ENCODE data around the gene ADARB1. TPM values are rescaled to one million over a fixed set of nuclear protein-coding genes. Genes with fewer than 3 reads are reported as not detected.
"Not testable (repeated sequence)": the region's sequence is repeated elsewhere in the genome, so short reads cannot be mapped to it uniquely, and the experiment has no call there.

The ADARB1 gene
- total RNA-seq, 3 donors from 2014 or later (not counting 1 experiment from before 2014, with no cell fraction given) = 20.7 to 28.0 (median 26.6) TPM

DNA sequence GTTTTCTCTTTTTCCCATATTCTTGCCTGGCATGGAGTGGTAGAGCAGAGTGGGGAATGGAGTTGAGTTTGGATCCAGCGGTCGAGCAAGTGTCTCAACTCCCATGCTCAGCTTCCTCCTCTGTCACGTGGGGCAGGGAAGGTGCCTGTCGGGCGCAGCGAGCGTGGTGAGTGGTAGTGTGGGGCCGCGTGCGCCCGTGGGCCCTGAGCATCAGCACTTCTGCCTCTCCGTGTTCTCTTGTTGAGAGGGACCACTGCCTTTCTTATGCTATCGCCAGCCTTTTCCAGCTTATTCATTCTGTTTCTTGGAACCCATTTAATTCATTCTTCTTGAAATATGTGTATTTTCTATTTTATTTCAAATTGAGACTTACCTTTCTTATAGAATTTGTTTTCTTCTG, 65.1 kb downstream of the ADARB1 start:
- no peaks in the 10 kb centered on the region for H3K9me3 Mint-ChIP-seq
- Histone ChIP-seq H3K27me3 (ENCODE audit: control insufficient read depth, insufficient read depth, low read length) (no peaks in the 10 kb centered on the region), H3K36me3 (ENCODE audit: control insufficient read depth, insufficient read depth, low read length) (peaks cover 2% of the 10 kb centered on the region), H3K27ac (ENCODE audit: low read length) (no peak overlapping the region), H3K9me3 (ENCODE audit: control insufficient read depth, insufficient read depth, low read length) (no peaks in the 10 kb centered on the region), H3K4me1 (ENCODE audit: control insufficient read depth, insufficient read depth, low read length) (peaks cover 5% of the 10 kb centered on the region), H3K4me3 (ENCODE audit: low read length) (no peak overlapping the region)
- H3K27me3 Mint-ChIP-seq (ENCODE audit: low read depth in 2 of 2) = peaks cover 0 to 2% of the 10 kb centered on the region in 2 donors
- H3K36me3 Mint-ChIP-seq = no peaks in the 10 kb centered on the region
- no peak overlapping the region for H3K4me3 Mint-ChIP-seq
- no peak for DNase-seq
- peaks cover 6 to 9% of the 10 kb centered on the region in 2 donors for H3K4me1 Mint-ChIP-seq
- intact Hi-C loops (cut with micrococcal nuclease) = no loop called here
- no peak for ATAC-seq
- 96% methylated on average over 13 of the region's 13 CpGs for WGBS (ENCODE audit: insufficient coverage)
- TF ChIP-seq, protein P1, sequence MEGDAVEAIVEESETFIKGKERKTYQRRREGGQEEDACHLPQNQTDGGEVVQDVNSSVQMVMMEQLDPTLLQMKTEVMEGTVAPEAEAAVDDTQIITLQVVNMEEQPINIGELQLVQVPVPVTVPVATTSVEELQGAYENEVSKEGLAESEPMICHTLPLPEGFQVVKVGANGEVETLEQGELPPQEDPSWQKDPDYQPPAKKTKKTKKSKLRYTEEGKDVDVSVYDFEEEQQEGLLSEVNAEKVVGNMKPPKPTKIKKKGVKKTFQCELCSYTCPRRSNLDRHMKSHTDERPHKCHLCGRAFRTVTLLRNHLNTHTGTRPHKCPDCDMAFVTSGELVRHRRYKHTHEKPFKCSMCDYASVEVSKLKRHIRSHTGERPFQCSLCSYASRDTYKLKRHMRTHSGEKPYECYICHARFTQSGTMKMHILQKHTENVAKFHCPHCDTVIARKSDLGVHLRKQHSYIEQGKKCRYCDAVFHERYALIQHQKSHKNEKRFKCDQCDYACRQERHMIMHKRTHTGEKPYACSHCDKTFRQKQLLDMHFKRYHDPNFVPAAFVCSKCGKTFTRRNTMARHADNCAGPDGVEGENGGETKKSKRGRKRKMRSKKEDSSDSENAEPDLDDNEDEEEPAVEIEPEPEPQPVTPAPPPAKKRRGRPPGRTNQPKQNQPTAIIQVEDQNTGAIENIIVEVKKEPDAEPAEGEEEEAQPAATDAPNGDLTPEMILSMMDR (IDR thresholded peaks at IDR 0.05) = no peak
- no peak overlapping the region for H3K27ac Mint-ChIP-seq

DNA sequence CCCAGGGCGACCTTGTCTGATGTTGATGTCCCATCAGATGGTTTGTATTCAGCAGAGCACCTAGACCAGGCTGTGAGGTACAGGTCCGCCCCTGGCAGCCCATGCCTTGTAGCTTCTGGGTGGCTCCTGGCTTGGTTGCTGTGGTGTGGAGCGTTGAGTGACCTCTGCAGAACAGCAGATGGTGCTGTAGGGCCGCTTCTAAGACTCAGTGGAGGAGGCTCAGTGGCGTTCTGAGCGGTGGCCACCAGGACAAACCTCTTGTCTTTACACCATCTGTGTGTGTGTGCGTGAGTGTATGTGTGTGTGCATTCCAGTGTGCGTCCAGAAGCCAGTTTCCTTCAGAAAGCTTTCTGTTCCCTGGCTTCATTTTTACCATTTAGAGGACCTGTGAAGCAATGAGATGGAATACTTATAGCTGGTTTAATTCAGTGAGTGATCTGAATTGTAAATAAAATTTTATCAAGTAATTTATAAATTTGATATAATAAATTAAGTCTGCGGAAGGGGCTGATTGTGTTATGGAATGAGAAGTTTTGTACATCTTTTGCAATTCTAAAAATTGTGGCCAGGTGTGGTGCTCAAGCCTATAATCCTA, 66.1 kb downstream of the ADARB1 start:
- 36% methylated on average over 8 of the region's 9 CpGs for WGBS (ENCODE audit: insufficient coverage)
- H3K27me3 ChIP-seq (ENCODE audit: control insufficient read depth, insufficient read depth, low read length) = no peaks in the 10 kb centered on the region
- Mint-ChIP-seq H3K27me3 (ENCODE audit: low read depth in 2 of 2) (peaks cover 0 to 2% of the 10 kb centered on the region in 2 donors), H3K4me1 (peaks cover 6 to 9% of the 10 kb centered on the region in 2 donors), H3K9me3 (no peaks in the 10 kb centered on the region), H3K27ac (peak overlapping the region in 1 of 2 donors; percentile 42), H3K4me3 (no peak overlapping the region), H3K36me3 (no peaks in the 10 kb centered on the region)
- no peak overlapping the region for H3K4me3 ChIP-seq (ENCODE audit: low read length)
- no peak overlapping the region for H3K27ac ChIP-seq (ENCODE audit: low read length)
- no peaks in the 10 kb centered on the region for H3K9me3 ChIP-seq (ENCODE audit: control insufficient read depth, insufficient read depth, low read length)
- peak; percentile 93 to 98 (median 98) for ATAC-seq
- intact Hi-C loops (cut with micrococcal nuclease) = loop anchor here (1.0 kb wide), 2 partner anchors 152 to 299 kb away; no protein-coding TSS in a partner anchor
- TF ChIP-seq, protein P1 (IDR thresholded peaks at IDR 0.05) = peak; percentile 69
- H3K36me3 ChIP-seq (ENCODE audit: control insufficient read depth, insufficient read depth, low read length) = peaks cover under 1% of the 10 kb centered on the region
- DNase-seq = peak; percentile 61 to 80
- H3K4me1 ChIP-seq (ENCODE audit: control insufficient read depth, insufficient read depth, low read length) = peaks cover 5% of the 10 kb centered on the region

DNA sequence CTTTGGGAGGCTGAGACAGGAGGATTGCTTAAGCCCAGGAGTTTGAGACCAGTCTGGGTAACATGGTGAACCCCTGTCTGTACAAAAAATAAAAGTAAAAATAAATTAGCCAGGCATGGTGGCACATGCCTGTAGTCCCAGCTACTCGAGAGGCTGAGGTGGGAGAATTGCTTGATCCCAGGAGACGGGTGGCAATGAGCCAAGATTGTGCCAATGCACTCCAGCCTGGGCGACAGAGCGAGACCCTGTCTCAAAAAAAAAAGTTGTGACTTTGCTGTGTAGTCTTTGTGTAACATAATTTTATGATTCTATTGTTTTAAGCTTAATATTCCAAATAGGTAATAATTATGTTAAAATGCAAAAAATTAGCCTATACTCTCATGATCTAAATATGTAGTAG, 66.6 kb downstream of the ADARB1 start:
- H3K4me3 Mint-ChIP-seq; H3K4me3 ChIP-seq (ENCODE audit: low read length); H3K27me3 ChIP-seq (ENCODE audit: control insufficient read depth, insufficient read depth, low read length); H3K36me3 ChIP-seq (ENCODE audit: control insufficient read depth, insufficient read depth, low read length); H3K27ac ChIP-seq (ENCODE audit: low read length); DNase-seq; H3K4me1 Mint-ChIP-seq; H3K27me3 Mint-ChIP-seq (ENCODE audit: low read depth in 2 of 2); ATAC-seq; H3K9me3 ChIP-seq (ENCODE audit: control insufficient read depth, insufficient read depth, low read length); H3K36me3 Mint-ChIP-seq; H3K9me3 Mint-ChIP-seq; H3K27ac Mint-ChIP-seq; H3K4me1 ChIP-seq (ENCODE audit: control insufficient read depth, insufficient read depth, low read length): not testable (repeated sequence)
- WGBS (ENCODE audit: insufficient coverage) = 94% methylated on average over 4 of the region's 4 CpGs
- intact Hi-C loops (cut with micrococcal nuclease) = loop anchor here (1.0 kb wide), 2 partner anchors 151 to 298 kb away; no protein-coding TSS in a partner anchor

DNA sequence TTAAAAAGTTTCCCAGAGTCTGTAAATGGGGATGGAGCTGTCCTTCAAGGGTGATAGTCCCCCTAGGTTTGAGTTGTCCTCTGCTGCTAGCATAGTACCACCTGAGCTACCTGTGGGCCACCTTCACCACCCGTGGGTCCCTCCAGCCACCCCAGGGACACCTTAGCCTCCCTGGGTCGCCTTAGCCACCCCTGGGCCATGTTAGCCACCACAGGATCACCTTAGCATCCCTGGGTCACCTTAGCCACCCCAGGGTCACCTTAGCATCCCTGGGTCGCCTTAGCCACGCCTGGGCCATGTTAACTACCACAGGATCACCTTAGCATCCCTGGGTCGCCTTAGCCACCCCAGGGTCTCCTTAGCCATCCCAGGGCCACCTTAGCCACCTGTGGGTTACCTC, 67.1 kb downstream of the ADARB1 start:
- Histone ChIP-seq H3K4me3 (ENCODE audit: low read length) (no peak overlapping the region), H3K4me1 (ENCODE audit: control insufficient read depth, insufficient read depth, low read length) (peaks cover 5% of the 10 kb centered on the region), H3K27me3 (ENCODE audit: control insufficient read depth, insufficient read depth, low read length) (no peaks in the 10 kb centered on the region), H3K36me3 (ENCODE audit: control insufficient read depth, insufficient read depth, low read length) (peaks cover 4% of the 10 kb centered on the region), H3K9me3 (ENCODE audit: control insufficient read depth, insufficient read depth, low read length) (no peaks in the 10 kb centered on the region), H3K27ac (ENCODE audit: low read length) (no peak overlapping the region)
- no peak overlapping the region for H3K27ac Mint-ChIP-seq
- intact Hi-C loops (cut with micrococcal nuclease) = no loop called here
- 94% methylated on average over 5 of the region's 5 CpGs for WGBS (ENCODE audit: insufficient coverage)
- ATAC-seq = no peak
- no peak for DNase-seq
- H3K9me3 Mint-ChIP-seq = no peaks in the 10 kb centered on the region
- TF ChIP-seq, protein P1 (IDR thresholded peaks at IDR 0.05) = no peak
- H3K4me3 Mint-ChIP-seq = no peak overlapping the region
- peaks cover 0 to 2% of the 10 kb centered on the region in 2 donors for H3K27me3 Mint-ChIP-seq (ENCODE audit: low read depth in 2 of 2)
- H3K36me3 Mint-ChIP-seq = no peaks in the 10 kb centered on the region
- peaks cover 6 to 9% of the 10 kb centered on the region in 2 donors for H3K4me1 Mint-ChIP-seq
